Measurements from ENCODE around the gene MBD3L1.

MBD3L1 gene

GRCh38 chr19:8832132-8833021 is at the start of gene MBD3L1, which contains the start of gene ZNF558:
TSS of gene MBD3L1 (plus strand) at chr19:8832377. CDS start at chr19:8842679, 10,302 bp downstream.
TSS of gene ZNF558 (minus strand) at chr19:8832304. CDS start at chr19:8822659, 9,645 bp downstream.
- peak; percentile 99 for DNase-seq

- DNase-seq, result no peak
Observed at GRCh38 chr19:8794823-8795222, 37.4 kb upstream of the MBD3L1 start.

GRCh38 chr19:8806661-8807060 is 25.5 kb upstream of the MBD3L1 start:
- DNase-seq, result no peak

GRCh38 chr19:8811315-8812172 is 20.6 kb upstream of the MBD3L1 start:
- no peak for DNase-seq

- DNase-seq, result no peak
Observed at GRCh38 chr19:8814176-8814575, 18.0 kb upstream of the MBD3L1 start.

- DNase-seq, result no peak
Observed at GRCh38 chr19:8815780-8816179, 16.4 kb upstream of the MBD3L1 start.

- DNase-seq, result no peak
Observed at GRCh38 chr19:8820234-8820633, 11.9 kb upstream of the MBD3L1 start.

GRCh38 chr19:8821748-8822241 is 10.4 kb upstream of the MBD3L1 start:
- DNase-seq, result no peak

- no peak for DNase-seq
Observed at GRCh38 chr19:8826371-8826770, 5.8 kb upstream of the MBD3L1 start.

- no peak for DNase-seq
Observed at GRCh38 chr19:8827277-8827676, 4.9 kb upstream of the MBD3L1 start.

GRCh38 chr19:8831373-8831772 is 804 bp upstream of the MBD3L1 start:
- no peak for DNase-seq

- no peak for DNase-seq
Observed at GRCh38 chr19:8831832-8832131, 395 bp upstream of the MBD3L1 start.

- no peak for DNase-seq
Observed at GRCh38 chr19:8835446-8835845, 3.3 kb downstream of the MBD3L1 start.

- no peak for DNase-seq
Observed at GRCh38 chr19:8835877-8836276, 3.7 kb downstream of the MBD3L1 start.

GRCh38 chr19:8840708-8841107 is 8.5 kb downstream of the MBD3L1 start:
- DNase-seq, result no peak

GRCh38 chr19:8846819-8847218 is 14.6 kb downstream of the MBD3L1 start:
- DNase-seq, result no peak

- DNase-seq, result no peak
Observed at GRCh38 chr19:8849232-8849631, 17.1 kb downstream of the MBD3L1 start.

- no peak for DNase-seq
Observed at GRCh38 chr19:8850488-8850887, 18.3 kb downstream of the MBD3L1 start.

GRCh38 chr19:8858260-8858659 is 26.1 kb downstream of the MBD3L1 start:
- DNase-seq, result no peak

- DNase-seq, result no peak
Observed at GRCh38 chr19:8866344-8866743, 34.2 kb downstream of the MBD3L1 start.

- DNase-seq, result no peak
Observed at GRCh38 chr19:8877854-8878705, 45.9 kb downstream of the MBD3L1 start.

- no peak for DNase-seq
Observed at GRCh38 chr19:8880868-8881488, 48.8 kb downstream of the MBD3L1 start.

Data from NK-92 treated with Interleukin-12 subunit alpha and Interleukin-12 subunit beta, amount 100 ng/mL, for 24 hours (cell line).